PFSK-1 (cell line): ENCODE measurements around the gene TPX2.

ENCODE experiments used
- FOXP2 ChIP-seq: optimal IDR thresholded peaks from 2 replicates; pipeline ENCODE3; 2011; ENCODE audit warnings: borderline replicate concordance, control low read depth, inconsistent platforms; ENCODE audit not compliant: insufficient read depth; ENCODE audit errors: extremely low read length, extremely low read depth
- POLR2AphosphoS5 ChIP-seq: IDR thresholded peaks from 2 replicates; pipeline ENCODE4 v1.6.1; 2012; ENCODE audit warnings: low read depth, mild to moderate bottlenecking, control low read depth, low read length, moderate library complexity
- SIN3A ChIP-seq: IDR thresholded peaks from 2 replicates; pipeline ENCODE4 v1.6.1; 2012; ENCODE audit warnings: mild to moderate bottlenecking, low read length, moderate library complexity, borderline replicate concordance; ENCODE audit not compliant: insufficient read depth
- TAF1 ChIP-seq: IDR thresholded peaks from 2 replicates; pipeline ENCODE4 v1.6.1; 2012; ENCODE audit warnings: low read length, control low read depth, borderline replicate concordance; ENCODE audit not compliant: insufficient read depth
- TF ChIP-seq, protein P1 (sequence below), 2 experiments: IDR thresholded peaks; 2 replicates each; pipeline versions ENCODE4 v1.6.1 to v1.8.0; 2011 to 2012; ENCODE audit warnings: low read depth in 2 of 2, low read length in 2 of 2, control low read depth in 1 of 2, inconsistent platforms in 1 of 2, mild to moderate bottlenecking in 1 of 2, moderate library complexity in 1 of 2; ENCODE audit not compliant: insufficient read depth in 1 of 2

DNA sequence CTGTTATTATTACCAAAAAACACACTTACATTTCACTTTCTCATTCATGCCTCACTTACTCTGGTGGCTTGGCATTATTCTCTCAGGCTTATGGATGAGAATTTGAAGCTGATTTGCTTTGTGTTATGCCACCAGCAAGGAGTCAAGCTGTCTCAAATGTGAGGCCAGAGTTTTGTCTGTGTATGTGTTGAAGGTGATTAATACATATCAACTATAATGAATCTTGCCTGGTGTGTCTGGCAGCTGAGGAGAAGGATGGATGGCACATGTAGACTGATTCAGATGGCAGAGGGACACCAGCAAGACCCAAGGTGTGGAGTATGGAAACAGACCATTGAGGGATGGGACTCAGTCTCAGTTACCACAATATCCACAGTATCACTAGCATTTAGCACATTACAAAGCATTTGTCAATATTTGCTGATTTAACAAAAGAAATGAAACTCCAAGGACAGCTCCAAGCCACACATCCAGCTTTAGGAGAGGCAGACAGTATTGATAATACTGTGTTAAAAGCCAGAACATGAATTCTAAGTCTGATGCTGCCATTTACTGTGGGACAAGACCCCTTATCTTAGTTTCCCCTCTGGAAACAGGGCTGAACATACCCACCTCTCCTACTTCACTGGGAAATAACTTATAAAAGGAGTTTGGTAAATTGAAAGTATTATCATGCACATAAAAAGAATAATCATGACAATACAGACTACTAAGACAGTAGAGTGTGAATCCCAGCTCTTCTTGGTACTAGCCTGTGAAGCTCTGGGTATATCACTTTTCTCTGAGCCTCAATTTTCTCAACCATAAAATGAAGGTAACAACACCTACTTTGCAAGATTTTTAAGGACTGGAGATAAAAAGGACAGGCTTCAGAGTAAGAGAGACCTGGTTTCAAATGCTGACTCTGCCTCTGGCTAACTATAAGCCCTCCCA, 27.6 kb upstream of the TPX2 start:
- TF ChIP-seq, protein P1, sequence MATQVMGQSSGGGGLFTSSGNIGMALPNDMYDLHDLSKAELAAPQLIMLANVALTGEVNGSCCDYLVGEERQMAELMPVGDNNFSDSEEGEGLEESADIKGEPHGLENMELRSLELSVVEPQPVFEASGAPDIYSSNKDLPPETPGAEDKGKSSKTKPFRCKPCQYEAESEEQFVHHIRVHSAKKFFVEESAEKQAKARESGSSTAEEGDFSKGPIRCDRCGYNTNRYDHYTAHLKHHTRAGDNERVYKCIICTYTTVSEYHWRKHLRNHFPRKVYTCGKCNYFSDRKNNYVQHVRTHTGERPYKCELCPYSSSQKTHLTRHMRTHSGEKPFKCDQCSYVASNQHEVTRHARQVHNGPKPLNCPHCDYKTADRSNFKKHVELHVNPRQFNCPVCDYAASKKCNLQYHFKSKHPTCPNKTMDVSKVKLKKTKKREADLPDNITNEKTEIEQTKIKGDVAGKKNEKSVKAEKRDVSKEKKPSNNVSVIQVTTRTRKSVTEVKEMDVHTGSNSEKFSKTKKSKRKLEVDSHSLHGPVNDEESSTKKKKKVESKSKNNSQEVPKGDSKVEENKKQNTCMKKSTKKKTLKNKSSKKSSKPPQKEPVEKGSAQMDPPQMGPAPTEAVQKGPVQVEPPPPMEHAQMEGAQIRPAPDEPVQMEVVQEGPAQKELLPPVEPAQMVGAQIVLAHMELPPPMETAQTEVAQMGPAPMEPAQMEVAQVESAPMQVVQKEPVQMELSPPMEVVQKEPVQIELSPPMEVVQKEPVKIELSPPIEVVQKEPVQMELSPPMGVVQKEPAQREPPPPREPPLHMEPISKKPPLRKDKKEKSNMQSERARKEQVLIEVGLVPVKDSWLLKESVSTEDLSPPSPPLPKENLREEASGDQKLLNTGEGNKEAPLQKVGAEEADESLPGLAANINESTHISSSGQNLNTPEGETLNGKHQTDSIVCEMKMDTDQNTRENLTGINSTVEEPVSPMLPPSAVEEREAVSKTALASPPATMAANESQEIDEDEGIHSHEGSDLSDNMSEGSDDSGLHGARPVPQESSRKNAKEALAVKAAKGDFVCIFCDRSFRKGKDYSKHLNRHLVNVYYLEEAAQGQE (IDR thresholded peaks at IDR 0.05; ENCODE audit: insufficient read depth in 1 of 2, low read depth in 2 of 2, low read length in 2 of 2) = no peak
- TF ChIP-seq POLR2AphosphoS5 = no peak
- no peak for TF ChIP-seq SIN3A
- no peak for TF ChIP-seq TAF1
- no peak for TF ChIP-seq FOXP2
